GM19438 (cell line): ENCODE data around the gene TUFM.
"Not testable (repeated sequence)": the region's sequence is repeated elsewhere in the genome, so short reads cannot be mapped to it uniquely, and the experiment has no call there.

Source experiments
- ATAC-seq: cut with Tn5 transposase; IDR thresholded peaks from one replicate; pipeline ENCODE4 v1.9.1; 2021; ENCODE audit warnings: low read depth; ENCODE audit not compliant: unreplicated experiment

TUFM gene

GRCh38 chr16:28807445-28808120 lies 38.6 kb downstream of the TUFM start:
- not testable (repeated sequence) for ATAC-seq

DNA sequence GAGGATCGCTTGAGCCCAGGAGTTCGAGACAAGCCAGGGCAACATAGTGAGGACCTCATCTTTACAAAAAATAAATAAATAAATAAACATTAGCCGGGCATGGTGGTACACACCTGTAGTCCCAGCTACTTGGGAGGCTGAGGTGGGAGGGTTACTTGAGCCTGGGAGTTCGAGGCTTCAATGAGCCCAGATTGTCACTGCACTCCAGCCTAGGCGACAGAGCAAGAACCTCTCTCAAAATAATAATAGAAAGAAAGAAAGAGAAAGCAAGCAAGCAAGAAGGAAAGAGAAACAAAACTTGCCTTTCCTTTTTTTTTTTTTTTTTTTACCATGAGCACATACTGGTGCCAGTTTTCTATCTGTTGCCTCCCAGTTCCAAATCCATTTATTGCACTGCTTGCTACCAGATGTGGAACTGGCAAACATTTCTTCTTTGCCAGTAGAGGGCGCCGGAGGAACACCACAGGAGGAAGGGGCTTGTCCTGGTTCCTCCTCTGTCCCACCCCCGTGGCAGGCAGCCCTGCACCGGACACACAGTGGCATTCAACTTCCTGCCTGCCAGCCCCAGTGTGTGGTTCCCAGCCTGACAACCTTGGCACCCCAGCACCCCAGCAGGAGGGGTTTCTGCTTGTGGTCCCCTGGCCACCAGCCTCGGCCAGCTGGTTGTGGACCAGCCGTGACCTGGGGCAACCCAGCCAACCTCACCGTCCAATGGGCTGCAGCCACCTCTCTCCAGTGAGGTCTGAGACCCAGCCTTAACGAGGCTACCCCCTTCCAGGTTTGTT lies 43.7 kb downstream of the TUFM start:
- not testable (repeated sequence) for ATAC-seq
